Stomach (tissue), 4 donors: ENCODE measurements around the gene OXNAD1.

ENCODE experiments used
- EP300 ChIP-seq: sonication (generic); formaldehyde crosslinking; IDR thresholded peaks from one replicate; pipeline ENCODE4 v1.6.1; 2017; ENCODE audit warnings: antibody characterized with exemption
- POLR2A ChIP-seq, 4 donors: fragments of 450-650 bp; IDR thresholded peaks; one replicate each; pipeline ENCODE4 v1.6.1; 2016; ENCODE audit warnings: antibody characterized with exemption in 4 of 4, control low read depth in 2 of 4, mild to moderate bottlenecking in 1 of 4, moderate library complexity in 1 of 4
- POLR2AphosphoS5 ChIP-seq, 3 donors: sonication (generic); formaldehyde crosslinking; IDR thresholded peaks; one replicate each; pipeline ENCODE4 v1.6.1; 2016; ENCODE audit warnings: antibody characterized with exemption in 3 of 3
- TF ChIP-seq, protein P1 (sequence below), 7 experiments: fragments of 450-650 bp in 4 of 7; fragments of 200-600 bp in 3 of 7; sonication (generic) in 3 of 7; IDR thresholded peaks; one replicate each; pipeline ENCODE4 v1.5.1; 2016 to 2019; ENCODE audit warnings: antibody characterized with exemption in 7 of 7, control low read depth in 2 of 7, mild to moderate bottlenecking in 1 of 7

DNA sequence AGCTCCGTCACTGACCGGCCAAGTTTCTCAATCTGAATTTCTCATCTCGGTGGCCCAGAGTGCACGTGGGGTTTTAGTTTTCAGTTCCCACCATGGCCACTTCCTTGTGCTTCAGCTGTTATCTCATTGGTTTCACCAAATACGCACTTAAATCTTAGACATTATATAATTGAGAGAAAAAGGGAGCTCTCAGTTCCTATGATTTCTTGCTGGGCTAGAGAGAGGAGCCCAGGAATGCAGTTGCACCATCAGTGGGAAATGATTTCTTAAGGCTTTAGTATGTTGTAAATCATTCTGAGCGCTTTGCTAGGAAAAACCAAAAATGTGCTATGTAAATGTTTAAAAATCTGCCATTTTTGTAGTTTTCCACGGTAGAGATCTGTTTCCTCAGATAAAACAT, 53.2 kb downstream of the OXNAD1 start:
- TF ChIP-seq POLR2AphosphoS5 (IDR thresholded peaks at IDR 0.05) (no peak), EP300 (no peak), POLR2A (IDR thresholded peaks at IDR 0.05) (no peak)
- TF ChIP-seq, protein P1, sequence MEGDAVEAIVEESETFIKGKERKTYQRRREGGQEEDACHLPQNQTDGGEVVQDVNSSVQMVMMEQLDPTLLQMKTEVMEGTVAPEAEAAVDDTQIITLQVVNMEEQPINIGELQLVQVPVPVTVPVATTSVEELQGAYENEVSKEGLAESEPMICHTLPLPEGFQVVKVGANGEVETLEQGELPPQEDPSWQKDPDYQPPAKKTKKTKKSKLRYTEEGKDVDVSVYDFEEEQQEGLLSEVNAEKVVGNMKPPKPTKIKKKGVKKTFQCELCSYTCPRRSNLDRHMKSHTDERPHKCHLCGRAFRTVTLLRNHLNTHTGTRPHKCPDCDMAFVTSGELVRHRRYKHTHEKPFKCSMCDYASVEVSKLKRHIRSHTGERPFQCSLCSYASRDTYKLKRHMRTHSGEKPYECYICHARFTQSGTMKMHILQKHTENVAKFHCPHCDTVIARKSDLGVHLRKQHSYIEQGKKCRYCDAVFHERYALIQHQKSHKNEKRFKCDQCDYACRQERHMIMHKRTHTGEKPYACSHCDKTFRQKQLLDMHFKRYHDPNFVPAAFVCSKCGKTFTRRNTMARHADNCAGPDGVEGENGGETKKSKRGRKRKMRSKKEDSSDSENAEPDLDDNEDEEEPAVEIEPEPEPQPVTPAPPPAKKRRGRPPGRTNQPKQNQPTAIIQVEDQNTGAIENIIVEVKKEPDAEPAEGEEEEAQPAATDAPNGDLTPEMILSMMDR (IDR thresholded peaks at IDR 0.05) = no peak
